ENCODE results near the gene ZNF441. TPM values are rescaled to one million over a fixed set of nuclear protein-coding genes. Genes with fewer than 3 reads are reported as not detected.
"Not testable (repeated sequence)": the region's sequence is repeated elsewhere in the genome, so short reads cannot be mapped to it uniquely, and the experiment has no call there.

Gene ZNF441
- total and polyA plus RNA-seq, 2 of the 4 experiments (the other 2 are of a cell fraction): 2.8 to 9.7 TPM

- H2AFZ ChIP-seq (replicated peaks; ENCODE audit: low read length, poor library complexity); intact Hi-C loops (cut with micrococcal nuclease); H3K9me1 ChIP-seq (ENCODE audit: insufficient read depth, low read length); H3K9ac ChIP-seq (ENCODE audit: low read depth, low read length); H2AK5ac ChIP-seq (ENCODE audit: low read depth, low read length); H2BK20ac ChIP-seq (ENCODE audit: low read depth, low read length); H3K27me3 ChIP-seq (ENCODE audit: control insufficient read depth, insufficient read depth, low read length); H3K4ac ChIP-seq (ENCODE audit: low read depth, low read length); DNase-seq; H3K18ac ChIP-seq (ENCODE audit: low read depth, low read length); H3K14ac ChIP-seq (replicated peaks; ENCODE audit: low read depth, low read length); H4K20me1 ChIP-seq (ENCODE audit: insufficient read depth, low read length); ATAC-seq (ENCODE audit: low read depth); H3K4me1 ChIP-seq (ENCODE audit: control insufficient read depth, insufficient read depth, low read length); H2BK5ac ChIP-seq (ENCODE audit: low read depth, low read length, poor library complexity, severe bottlenecking); H2BK15ac ChIP-seq (ENCODE audit: low read depth, low read length); H3K4me3 ChIP-seq (ENCODE audit: insufficient read depth, low read depth, low read length); CTCF ChIA-PET; BruUV-seq (replicated peaks); H2AK9ac ChIP-seq (replicated peaks; ENCODE audit: low read depth, low read length, poor library complexity); POLR2A ChIA-PET (ENCODE audit: unreplicated experiment); H4K8ac ChIP-seq (ENCODE audit: low read depth in 2 of 2, low read length in 2 of 2); H4K5ac ChIP-seq (ENCODE audit: low read depth, low read length); H4K91ac ChIP-seq (ENCODE audit: insufficient read depth, low read depth, low read length); H3K4me2 ChIP-seq (ENCODE audit: low read depth, low read length); H3K56ac ChIP-seq (ENCODE audit: extremely low read depth, insufficient read depth, low read length); H3K23ac ChIP-seq (ENCODE audit: low read depth, low read length); H3K36me3 ChIP-seq (ENCODE audit: control insufficient read depth, insufficient read depth, low read length); in situ Hi-C loops (cut with MboI; ENCODE audit: low sequenced_read_pairs); H3K27ac ChIP-seq (ENCODE audit: insufficient read depth, low read length); dilution Hi-C loops (cut with HindIII; ENCODE audit: low sequenced_read_pairs, unreplicated experiment); H2BK120ac ChIP-seq (ENCODE audit: low read depth, low read length): not testable (repeated sequence)
- Histone ChIP-seq H3K79me1 (ENCODE audit: low read depth in 1 of 2, low read length in 2 of 2) (peaks cover 22 to 27% of the 10 kb centered on the region in 2 experiments), H3K9me3 (ENCODE audit: control insufficient read depth, insufficient read depth, low read length) (peaks cover 25% of the 10 kb centered on the region)
- WGBS, 2 experiments (ENCODE audit: extremely low coverage in 2 of 2, insufficient read length in 1 of 2): no CpG with 5 or more reads among the region's 11 CpGs
These were observed 4.7 kb downstream of the ZNF441 start for GRCh38 chr19:11771520-11771919.

GRCh38 chr19:11776669-11777068 lies 9.9 kb downstream of the ZNF441 start:
- in situ Hi-C loops (cut with MboI; ENCODE audit: low sequenced_read_pairs); H2BK15ac ChIP-seq (ENCODE audit: low read depth, low read length); H3K9me1 ChIP-seq (ENCODE audit: insufficient read depth, low read length); H3K79me1 ChIP-seq (ENCODE audit: low read depth in 1 of 2, low read length in 2 of 2); dilution Hi-C loops (cut with HindIII; ENCODE audit: low sequenced_read_pairs, unreplicated experiment); H2AK9ac ChIP-seq (replicated peaks; ENCODE audit: low read depth, low read length, poor library complexity); H4K20me1 ChIP-seq (ENCODE audit: insufficient read depth, low read length); intact Hi-C loops (cut with micrococcal nuclease); H4K5ac ChIP-seq (ENCODE audit: low read depth, low read length); H2BK120ac ChIP-seq (ENCODE audit: low read depth, low read length); H3K18ac ChIP-seq (ENCODE audit: low read depth, low read length); H3K14ac ChIP-seq (replicated peaks; ENCODE audit: low read depth, low read length); BruUV-seq (replicated peaks); H4K91ac ChIP-seq (ENCODE audit: insufficient read depth, low read depth, low read length); DNase-seq; H2AFZ ChIP-seq (replicated peaks; ENCODE audit: low read length, poor library complexity); CTCF ChIA-PET; H3K4me3 ChIP-seq (ENCODE audit: insufficient read depth, low read depth, low read length); H3K23ac ChIP-seq (ENCODE audit: low read depth, low read length); H4K8ac ChIP-seq (ENCODE audit: low read depth in 2 of 2, low read length in 2 of 2); H3K56ac ChIP-seq (ENCODE audit: extremely low read depth, insufficient read depth, low read length); H3K4me2 ChIP-seq (ENCODE audit: low read depth, low read length); H3K9ac ChIP-seq (ENCODE audit: low read depth, low read length); H3K27me3 ChIP-seq (ENCODE audit: control insufficient read depth, insufficient read depth, low read length); H3K27ac ChIP-seq (ENCODE audit: insufficient read depth, low read length); H2BK20ac ChIP-seq (ENCODE audit: low read depth, low read length); H3K4me1 ChIP-seq (ENCODE audit: control insufficient read depth, insufficient read depth, low read length); H2AK5ac ChIP-seq (ENCODE audit: low read depth, low read length); ATAC-seq (ENCODE audit: low read depth); H2BK5ac ChIP-seq (ENCODE audit: low read depth, low read length, poor library complexity, severe bottlenecking); H3K4ac ChIP-seq (ENCODE audit: low read depth, low read length); POLR2A ChIA-PET (ENCODE audit: unreplicated experiment): not testable (repeated sequence)
- WGBS, 2 experiments (ENCODE audit: extremely low coverage in 2 of 2, insufficient read length in 1 of 2): no CpG with 5 or more reads among the region's 11 CpGs
- Histone ChIP-seq H3K36me3 (ENCODE audit: control insufficient read depth, insufficient read depth, low read length) (peaks cover 35% of the 10 kb centered on the region), H3K9me3 (ENCODE audit: control insufficient read depth, insufficient read depth, low read length) (peaks cover 59% of the 10 kb centered on the region)
